AG20443 (cell line): ENCODE results near the gene GALNT10.

Source experiments
- DNase-seq: peaks from one replicate; pipeline ENCODE4 v3.0.0; 2012; ENCODE audit warnings: low spot score, mixed read lengths

The GALNT10 gene

DNA sequence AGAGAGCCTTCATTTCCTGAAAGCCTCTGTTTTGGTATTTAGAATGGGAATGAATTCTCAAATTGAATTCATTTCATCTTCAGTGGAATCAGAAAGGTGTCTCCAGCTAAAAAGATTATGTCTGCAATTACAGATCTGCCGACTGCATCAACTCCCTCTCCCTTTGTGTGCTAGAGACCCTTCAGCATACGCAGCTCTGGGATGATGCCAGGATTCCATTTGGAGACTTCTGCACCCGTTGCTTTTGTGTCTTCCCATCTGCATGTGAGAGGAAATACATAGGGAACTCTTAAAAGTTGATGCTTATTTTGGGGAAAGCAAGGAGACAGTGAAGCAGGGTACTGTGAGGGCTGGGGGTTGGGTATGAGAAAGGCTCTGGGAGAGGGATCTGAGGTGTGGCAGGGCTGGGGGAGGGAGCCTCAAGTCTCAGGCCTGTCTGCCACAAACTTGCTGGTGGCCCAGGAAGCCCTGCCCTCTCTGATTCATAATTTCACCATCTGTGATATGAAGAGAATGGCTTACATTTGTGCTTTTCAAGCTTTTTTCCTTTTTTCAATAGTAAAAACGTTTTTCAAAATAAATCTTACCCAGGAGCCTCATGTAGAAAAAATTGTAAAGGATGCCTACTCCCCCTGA is 165.6 kb downstream of the GALNT10 start:
- peak; percentile 78 for DNase-seq

DNA sequence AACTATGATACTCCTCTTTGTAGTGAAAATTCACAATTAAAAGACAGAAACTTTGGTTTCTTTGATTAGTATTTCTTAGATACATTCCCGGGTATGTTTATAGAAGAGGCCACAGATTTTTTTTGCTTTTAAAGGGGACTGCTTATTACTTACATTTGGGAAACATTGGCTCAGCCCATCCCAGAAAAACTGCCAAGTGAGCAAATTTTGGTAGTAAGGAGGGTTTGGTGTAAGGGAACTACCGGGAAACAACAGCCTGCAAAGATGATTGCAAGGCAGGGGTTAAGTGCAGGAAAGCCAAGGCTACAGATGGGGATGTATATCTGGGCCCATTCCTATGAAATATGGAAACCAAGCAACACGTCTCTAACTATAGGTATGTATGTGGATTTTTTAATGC is 166.4 kb downstream of the GALNT10 start:
- DNase-seq: no peak

- DNase-seq: no peak
Observed at GRCh38 chr5:154358516-154359220, 168.1 kb downstream of the GALNT10 start.

GRCh38 chr5:154359221-154359573 is 168.7 kb downstream of the GALNT10 start:
- DNase-seq: no peak

DNA sequence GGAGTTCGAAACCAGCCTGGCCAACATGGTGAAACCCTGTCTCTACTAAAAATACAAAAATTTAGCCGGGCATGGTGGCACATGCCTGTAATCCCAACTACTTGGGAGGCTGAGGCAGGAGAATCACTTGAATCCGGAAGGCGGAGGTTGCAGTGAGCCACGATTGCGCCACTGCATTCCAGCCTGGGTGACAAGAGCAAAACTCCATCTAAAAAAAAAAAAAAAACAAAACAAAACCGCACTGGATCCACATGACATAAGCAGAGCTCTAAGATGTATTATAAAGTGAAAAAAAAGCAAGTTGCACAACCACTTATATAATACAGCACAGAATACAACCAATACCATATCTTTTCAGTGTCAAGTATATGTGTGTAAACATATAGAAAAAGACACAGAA is 169.7 kb downstream of the GALNT10 start:
- peak; percentile 46 for DNase-seq

- DNase-seq: no peak
Observed at GRCh38 chr5:154363411-154363810, 172.9 kb downstream of the GALNT10 start.

DNA sequence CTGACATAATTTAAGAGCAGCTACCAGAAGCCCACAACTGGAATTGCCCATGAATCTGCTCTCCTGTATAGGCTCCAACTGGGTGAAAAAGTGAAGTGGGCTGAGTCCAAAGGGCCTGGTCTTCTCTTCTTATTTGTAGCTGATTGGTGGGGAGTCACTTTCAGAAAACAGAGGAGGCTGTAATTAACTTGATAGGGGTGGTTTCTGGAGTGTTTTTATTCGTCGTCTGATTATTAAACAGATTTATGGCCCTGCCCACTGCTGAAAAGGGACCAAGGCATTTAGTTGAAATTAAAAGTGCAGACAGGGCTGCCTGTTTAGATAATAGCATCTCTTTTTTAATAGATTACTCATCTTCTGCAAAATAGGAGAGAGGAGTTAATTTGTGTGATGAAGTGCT is 174.2 kb downstream of the GALNT10 start:
- no peak for DNase-seq

DNA sequence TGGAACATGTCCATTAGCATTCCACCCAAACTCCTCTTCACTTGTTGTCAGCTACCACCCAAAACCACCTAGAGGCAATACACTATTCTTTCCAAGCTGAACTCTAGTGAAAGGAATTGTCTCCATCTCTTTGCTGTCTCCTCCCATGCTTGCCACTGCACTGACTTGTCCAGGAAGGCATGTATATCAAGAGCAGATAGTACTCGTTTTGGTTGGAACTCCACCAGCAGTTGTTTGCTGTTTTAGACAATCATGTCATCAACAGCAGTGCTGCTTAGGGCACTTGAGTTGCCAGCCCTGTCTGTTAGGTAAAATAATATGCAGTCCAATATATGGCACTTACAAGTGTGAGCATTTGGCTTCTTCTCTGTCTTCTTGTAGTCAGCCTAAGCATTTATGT is 175.3 kb downstream of the GALNT10 start:
- no peak for DNase-seq

- DNase-seq: no peak
Observed at GRCh38 chr5:154366353-154366752, 175.8 kb downstream of the GALNT10 start.

- no peak for DNase-seq
Observed at GRCh38 chr5:154367101-154367500, 176.6 kb downstream of the GALNT10 start.

DNA sequence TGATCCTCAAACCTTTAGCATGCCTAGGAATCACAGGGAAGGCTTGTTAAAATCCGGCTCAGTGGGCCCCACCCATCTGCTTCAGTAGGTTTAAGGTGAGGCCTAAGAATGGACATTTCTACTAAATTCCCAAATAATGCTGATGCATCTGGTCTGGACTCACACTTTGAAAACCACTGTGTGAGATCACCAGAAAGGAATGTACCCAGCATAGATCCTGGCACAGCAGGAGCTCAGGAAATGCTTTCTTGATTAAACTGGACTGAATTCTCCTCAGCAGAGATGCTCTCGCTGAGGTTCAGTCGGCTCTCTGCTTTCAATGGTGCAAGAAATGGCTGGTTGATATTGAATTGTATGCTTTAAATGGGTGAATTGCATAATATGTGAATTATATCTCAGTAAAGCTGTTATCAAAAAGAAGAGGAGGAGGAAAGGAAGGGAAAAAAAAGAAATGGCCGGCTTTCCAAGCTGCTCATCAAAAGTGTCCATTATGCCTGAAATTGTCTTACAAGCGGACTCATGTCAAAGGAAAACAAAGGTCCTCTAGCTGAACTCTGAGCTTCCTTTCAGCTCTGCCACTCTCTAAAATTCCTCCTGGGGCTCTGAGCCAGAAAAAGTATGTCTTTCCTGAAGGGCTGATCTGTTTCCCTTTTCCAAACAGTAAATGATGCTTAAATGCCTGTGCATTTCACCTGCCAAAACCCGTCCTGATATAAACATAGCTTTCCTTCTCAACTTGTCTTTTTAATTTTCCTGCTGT is 177.7 kb downstream of the GALNT10 start:
- DNase-seq: peak; percentile 91

DNA sequence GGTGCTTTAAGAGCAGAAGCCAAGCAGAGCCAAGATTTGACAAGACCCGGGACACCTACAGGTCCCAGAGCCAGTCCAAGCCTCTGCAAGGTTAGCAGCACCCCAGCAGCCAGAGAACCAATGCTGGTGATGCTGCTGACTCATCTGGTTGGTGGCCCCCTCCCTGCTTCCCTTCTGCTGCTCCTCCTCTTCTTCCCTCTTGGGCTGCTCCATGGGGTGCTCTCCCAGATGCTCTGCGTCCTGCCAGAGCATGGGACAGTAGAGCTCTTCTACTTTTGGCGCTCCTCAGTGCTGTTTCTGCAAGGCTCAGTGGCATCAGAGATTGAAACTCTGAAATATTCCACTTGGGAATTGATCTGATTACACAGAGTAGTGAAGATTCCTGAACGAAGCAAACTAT is 179.1 kb downstream of the GALNT10 start:
- peak; percentile 29 for DNase-seq

DNA sequence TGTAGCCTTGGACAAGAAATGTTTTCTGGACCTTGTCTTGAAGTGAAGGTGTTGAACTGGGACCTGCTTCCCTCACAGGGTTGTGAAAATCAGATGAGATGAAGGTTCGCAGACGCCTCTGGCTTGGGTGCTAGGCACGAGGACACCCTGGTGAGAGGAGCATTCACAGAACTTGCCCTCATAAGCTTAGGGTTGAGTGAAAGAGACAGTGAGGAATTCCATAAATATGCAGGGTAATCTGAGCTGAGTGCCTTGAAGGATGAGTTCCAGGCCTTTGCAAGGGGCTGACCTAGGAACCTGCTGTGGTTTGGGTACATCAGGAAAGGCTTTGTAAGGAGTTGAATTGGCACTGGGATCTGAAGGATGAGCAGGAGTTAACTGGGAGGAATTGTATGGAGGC is 179.6 kb downstream of the GALNT10 start:
- peak; percentile 28 for DNase-seq

DNA sequence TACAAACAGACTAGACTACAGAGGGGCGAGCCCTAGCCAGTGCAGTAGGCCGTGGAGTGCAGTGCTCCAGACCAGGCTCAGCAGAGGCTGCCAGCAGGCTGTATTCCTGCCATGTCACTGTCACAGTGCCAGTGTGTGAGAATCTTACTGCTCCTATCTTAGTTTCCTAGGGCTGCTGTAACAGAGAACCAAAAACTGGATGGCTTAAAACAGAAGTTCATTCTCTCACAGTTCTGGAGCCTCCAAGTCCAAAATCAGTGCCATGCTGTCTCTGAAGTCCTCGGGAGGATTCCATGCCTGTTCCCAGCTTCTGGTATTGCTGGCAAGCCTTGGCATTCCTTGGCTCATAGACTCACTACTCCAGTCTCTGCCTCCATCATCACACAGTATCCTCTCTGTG is 180.3 kb downstream of the GALNT10 start:
- no peak for DNase-seq

DNA sequence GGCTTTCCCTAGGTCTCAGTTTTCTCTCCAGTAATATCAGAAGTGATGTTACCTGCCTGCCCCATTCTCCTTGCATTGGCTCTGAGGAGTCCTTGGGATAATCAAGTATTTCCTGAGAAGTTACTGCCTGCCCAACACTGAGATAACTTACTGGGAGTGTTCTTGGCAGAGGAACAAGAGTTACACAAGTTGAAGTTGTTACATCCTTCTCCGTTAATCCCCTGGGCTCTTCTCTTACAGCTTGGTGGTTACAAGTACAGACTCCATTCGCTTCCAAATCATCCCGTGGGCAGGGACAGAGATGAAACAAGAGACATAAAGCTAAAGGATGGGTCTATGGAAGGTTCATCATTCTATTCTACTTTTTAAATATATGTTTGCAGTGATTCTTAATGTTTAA is 181.2 kb downstream of the GALNT10 start:
- DNase-seq: peak; percentile 81

GRCh38 chr5:154372661-154373060 is 182.1 kb downstream of the GALNT10 start:
- no peak for DNase-seq

GRCh38 chr5:154373326-154373725 is 182.8 kb downstream of the GALNT10 start:
- DNase-seq: no peak

DNA sequence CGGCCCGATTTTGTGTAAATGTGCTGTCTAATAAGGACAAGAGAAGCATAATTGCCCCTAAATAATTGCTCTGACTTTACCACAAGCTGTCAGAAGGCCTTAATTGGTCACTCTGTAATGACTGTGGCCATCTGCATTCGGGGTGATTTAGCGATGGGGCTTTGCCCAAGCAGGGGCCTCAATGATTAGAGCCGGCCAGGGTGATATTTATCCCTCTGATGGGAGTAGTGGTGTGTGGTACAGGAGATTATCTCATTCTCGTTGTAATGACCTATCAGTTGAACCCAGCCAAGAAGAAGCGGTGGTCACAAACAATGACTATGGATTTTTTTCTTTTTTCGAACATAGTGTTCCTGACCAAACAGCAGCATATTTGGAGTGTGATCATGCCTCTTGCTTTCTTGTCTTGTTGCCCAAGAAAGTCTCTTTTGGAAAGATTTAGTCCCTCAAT is 183.2 kb downstream of the GALNT10 start:
- DNase-seq: no peak

GRCh38 chr5:154374264-154374663 is 183.7 kb downstream of the GALNT10 start:
- DNase-seq: no peak

DNA sequence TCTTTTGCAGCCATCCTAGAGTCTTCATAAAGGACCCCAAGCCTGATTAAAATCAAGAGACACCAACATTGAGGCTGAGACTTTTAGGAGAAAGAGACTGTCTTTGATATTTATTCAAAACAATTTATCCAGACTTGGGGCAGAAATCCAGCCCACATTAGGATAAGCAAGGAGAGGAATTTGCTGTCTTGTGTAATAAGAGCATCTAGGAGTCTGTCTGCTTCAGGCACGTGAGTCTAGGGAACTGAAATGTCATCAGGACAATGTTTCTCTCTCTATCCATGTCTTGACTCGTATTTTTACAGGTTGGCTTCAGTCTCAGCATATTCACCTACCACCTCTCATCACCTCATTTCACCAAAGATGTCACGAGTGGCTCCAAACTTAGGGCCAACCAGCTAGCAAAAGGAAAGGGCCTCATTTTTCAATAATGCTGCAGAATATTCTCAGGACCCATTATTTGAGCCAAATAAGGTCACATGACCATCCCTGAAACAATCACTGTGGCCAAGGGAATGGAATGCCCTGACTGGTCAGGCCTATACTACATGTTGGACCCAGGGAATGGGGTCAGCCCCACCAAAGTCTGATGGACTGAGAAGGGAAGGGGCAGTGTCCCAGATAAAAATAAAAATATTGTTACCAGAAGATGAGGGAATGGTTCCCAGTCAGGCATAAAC is 184.9 kb downstream of the GALNT10 start:
- DNase-seq: peak; percentile 62

DNA sequence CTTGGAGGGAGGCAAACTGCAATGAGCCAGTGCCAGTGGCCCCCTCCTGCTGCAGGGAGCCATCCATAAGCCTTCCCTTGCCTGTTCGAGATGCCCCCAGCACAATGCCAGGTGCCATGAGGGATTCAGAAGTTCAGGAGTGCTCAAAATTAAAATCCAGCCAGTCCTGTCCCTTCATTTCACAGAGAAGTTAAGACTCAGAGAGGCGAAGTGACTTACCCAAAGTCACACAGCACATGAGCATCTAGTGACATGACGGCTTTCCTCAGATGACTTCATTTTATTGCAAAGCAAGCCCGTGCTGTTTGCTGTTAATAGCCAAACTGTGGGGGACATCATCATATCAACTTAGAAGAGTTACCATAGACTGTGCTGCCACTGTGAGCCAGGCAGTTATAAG is 185.9 kb downstream of the GALNT10 start:
- DNase-seq: no peak

DNA sequence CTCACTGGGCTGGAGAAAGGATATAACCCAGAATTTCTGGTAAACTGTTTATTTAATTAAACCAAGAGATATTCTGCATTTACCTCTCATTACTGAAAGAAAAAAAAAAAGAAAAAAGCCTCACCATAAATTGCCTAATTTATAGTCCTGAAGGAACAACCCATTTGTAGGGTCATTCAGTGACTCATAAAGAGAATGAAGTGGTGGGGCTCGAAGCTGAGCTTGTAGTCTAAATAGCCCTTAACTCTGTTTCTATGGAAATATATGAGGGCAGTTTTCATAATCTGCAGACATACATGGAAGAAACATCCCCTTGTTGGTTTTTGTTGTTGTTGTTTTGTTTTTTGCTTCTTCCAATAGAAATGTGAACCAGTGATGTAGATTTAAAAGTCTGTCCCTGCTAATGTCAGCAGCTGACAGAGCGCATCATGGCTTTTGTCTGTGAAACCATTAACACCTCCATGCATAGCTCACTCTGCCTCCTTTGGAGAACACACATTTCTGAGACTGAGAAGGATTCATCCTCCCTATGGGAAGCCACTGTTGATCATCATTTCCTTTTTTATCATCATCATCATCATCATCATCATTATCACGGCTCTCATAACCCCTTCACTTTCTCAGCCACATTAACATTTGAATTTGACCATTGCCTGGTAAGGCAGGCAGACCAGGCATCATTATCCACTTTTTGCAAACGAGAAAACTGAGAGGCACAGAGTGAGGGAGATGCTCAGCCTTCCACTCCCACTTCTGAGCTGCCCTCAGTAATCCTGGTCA is 187.4 kb downstream of the GALNT10 start:
- no peak for DNase-seq
